H1 (cell line): ENCODE data around the gene SULF2. TPM values are rescaled to one million over a fixed set of nuclear protein-coding genes. Genes with fewer than 3 reads are reported as not detected.

ENCODE experiments used
- CTCF ChIA-PET: fragments of 300-600 bp; sonication (Branson Sonifier 250); formaldehyde crosslinking; loops from one replicate; lab custom pipeline; 2021; ENCODE audit not compliant: partially characterized antibody; lab: Charles Lee
- POLR2A ChIA-PET: fragments of 300-600 bp; sonication (Branson Sonifier 250); formaldehyde crosslinking; loops from one replicate; lab custom pipeline; 2021; ENCODE audit warnings: inconsistent platforms; ENCODE audit not compliant: partially characterized antibody; lab: Charles Lee
- DNase-seq, 2 experiments: peaks; one replicate each; pipeline versions ENCODE4 v3.0.0 to v3.0.0-alpha.2; 2010 to 2022; ENCODE audit warnings: low spot score in 2 of 2, low read depth in 1 of 2, mixed read lengths in 1 of 2
- FAIRE-seq: peaks from 2 replicates; lab custom pipeline; 2011; peaks lifted over from hg19 to GRCh38; lab: Jason Lieb, UNC
- H2AFZ ChIP-seq: 2 replicates; pipeline ENCODE4 v1.8.1; 2012; ENCODE audit warnings: low read length, inconsistent platforms
- H2AK5ac ChIP-seq: 2 replicates; pipeline ENCODE4 v1.6.1; 2013; ENCODE audit warnings: low read depth, low read length
- H2BK120ac ChIP-seq: replicated peaks from 2 replicates; pipeline ENCODE3; 2013; ENCODE audit warnings: low read depth, low read length, inconsistent platforms
- H2BK12ac ChIP-seq: 2 replicates; pipeline ENCODE4 v1.6.1; 2013; ENCODE audit warnings: low read depth, low read length
- H2BK15ac ChIP-seq: 2 replicates; pipeline ENCODE4 v1.6.1; 2013; ENCODE audit warnings: low read length
- H2BK20ac ChIP-seq: 2 replicates; pipeline ENCODE4 v1.6.1; 2013; ENCODE audit warnings: low read length
- H2BK5ac ChIP-seq: 2 replicates; pipeline ENCODE4 v1.6.1; 2013; ENCODE audit warnings: low read depth, low read length
- H3K14ac ChIP-seq: 2 replicates; pipeline ENCODE4 v1.6.1; 2013; ENCODE audit warnings: inconsistent platforms; ENCODE audit not compliant: insufficient read length
- H3K18ac ChIP-seq: 2 replicates; pipeline ENCODE4 v1.6.1; 2013; ENCODE audit warnings: low read length; ENCODE audit errors: extremely low read depth
- H3K23ac ChIP-seq: 2 replicates; pipeline ENCODE4 v1.6.1; 2013; ENCODE audit warnings: inconsistent platforms; ENCODE audit not compliant: insufficient read length
- H3K23me2 ChIP-seq: 2 replicates; pipeline ENCODE4 v1.6.1; 2013; ENCODE audit warnings: low read depth, low read length
- H3K27ac ChIP-seq: 2 replicates; pipeline ENCODE4 v1.6.1; 2011; ENCODE audit warnings: low read depth, low read length, inconsistent platforms
- H3K27me3 ChIP-seq, 4 experiments: replicated peaks in 1 of 4; 1 replicate in 1 of 4; 2 replicates in 3 of 4; pipeline versions ENCODE4 v1.6.1 to v1.8.1; 2011 to 2013; ENCODE audit warnings: low read length in 3 of 4, mild to moderate bottlenecking in 3 of 4, inconsistent platforms in 2 of 4, mixed read lengths in 2 of 4, moderate library complexity in 1 of 4; ENCODE audit not compliant: control insufficient read depth in 3 of 4, insufficient read depth in 3 of 4; ENCODE audit errors: extremely low read depth in 1 of 4
- H3K36me3 ChIP-seq, 4 experiments: 2 replicates each; pipeline versions ENCODE4 v1.6.1 to v1.8.1; 2011 to 2013; ENCODE audit warnings: mild to moderate bottlenecking in 4 of 4, low read length in 3 of 4, moderate library complexity in 2 of 4, control low read depth in 1 of 4, inconsistent platforms in 1 of 4; ENCODE audit not compliant: insufficient read depth in 4 of 4, control insufficient read depth in 2 of 4
- H3K4ac ChIP-seq: replicated peaks from 2 replicates; pipeline ENCODE3; 2013; ENCODE audit warnings: low read length, low read depth, mixed read lengths, inconsistent platforms; ENCODE audit not compliant: insufficient read length
- H3K4me1 ChIP-seq, 4 experiments: replicated peaks in 1 of 4; 1 replicate in 1 of 4; 2 replicates in 3 of 4; pipeline versions ENCODE4 v1.6.1 to v1.8.1; 2011 to 2013; ENCODE audit warnings: low read length in 3 of 4, inconsistent platforms in 2 of 4, mixed read lengths in 1 of 4; ENCODE audit not compliant: insufficient read depth in 4 of 4, control insufficient read depth in 3 of 4
- H3K4me2 ChIP-seq, 2 experiments: 2 replicates each; pipeline versions ENCODE4 v1.6.1 to v1.8.1; 2011 to 2013; ENCODE audit warnings: low read depth in 2 of 2, low read length in 2 of 2, control low read depth in 1 of 2, inconsistent platforms in 1 of 2, mild to moderate bottlenecking in 1 of 2; ENCODE audit not compliant: insufficient read depth in 1 of 2
- H3K4me3 ChIP-seq, 4 experiments: fragments of 200-600, 300-600 bp in 1 of 4; sonication (generic), shearing (Covaris generic), sonication (Bioruptor Twin) in 1 of 4; 2 replicates each; pipeline versions ENCODE4 v1.5.1 to v1.8.1; 2011 to 2016; ENCODE audit warnings: low read length in 4 of 4, low read depth in 3 of 4, control low read depth in 2 of 4, inconsistent platforms in 2 of 4, mild to moderate bottlenecking in 2 of 4, mixed read lengths in 1 of 4, moderate library complexity in 1 of 4; ENCODE audit not compliant: insufficient read depth in 2 of 4; ENCODE audit errors: extremely low read depth in 1 of 4
- H3K56ac ChIP-seq: replicated peaks from 2 replicates; pipeline ENCODE3; 2013; ENCODE audit warnings: low read depth, mild to moderate bottlenecking, mixed read lengths, low read length, inconsistent platforms; ENCODE audit not compliant: insufficient read length
- H3K79me1 ChIP-seq: 2 replicates; pipeline ENCODE4 v1.6.1; 2013; ENCODE audit warnings: low read depth, low read length, control low read depth
- H3K79me2 ChIP-seq, 2 experiments: 2 replicates each; pipeline versions ENCODE4 v1.6.1 to v1.8.1; 2012 to 2013; ENCODE audit warnings: low read length in 2 of 2, mild to moderate bottlenecking in 2 of 2, inconsistent platforms in 1 of 2; ENCODE audit not compliant: insufficient read depth in 2 of 2, control insufficient read depth in 1 of 2
- H3K9ac ChIP-seq, 4 experiments: replicated peaks in 1 of 4; 1 replicate in 1 of 4; 2 replicates in 3 of 4; pipeline versions ENCODE4 v1.6.1 to v1.8.1; 2011 to 2013; ENCODE audit warnings: low read depth in 3 of 4, low read length in 3 of 4, control low read depth in 2 of 4, mild to moderate bottlenecking in 2 of 4, moderate library complexity in 2 of 4, inconsistent platforms in 1 of 4; ENCODE audit errors: extremely low read depth in 1 of 4
- H3K9me3 ChIP-seq, 2 experiments: 2 replicates each; pipeline versions ENCODE4 v1.6.1 to v1.8.1; 2012 to 2013; ENCODE audit warnings: mild to moderate bottlenecking in 2 of 2, moderate library complexity in 2 of 2, control low read depth in 1 of 2, inconsistent platforms in 1 of 2, low read depth in 1 of 2, low read length in 1 of 2, mixed read lengths in 1 of 2; ENCODE audit not compliant: insufficient read depth in 2 of 2
- H4K20me1 ChIP-seq, 2 experiments: replicated peaks in 1 of 2; 2 replicates each; pipeline versions ENCODE3 to v1.8.1; 2011 to 2013; ENCODE audit warnings: inconsistent platforms in 2 of 2, low read length in 2 of 2, mild to moderate bottlenecking in 1 of 2; ENCODE audit not compliant: insufficient read depth in 2 of 2, control insufficient read depth in 1 of 2
- H4K5ac ChIP-seq: 2 replicates; pipeline ENCODE4 v1.6.1; 2013; ENCODE audit warnings: low read length, low read depth, mixed read lengths, inconsistent platforms; ENCODE audit not compliant: insufficient read length
- H4K8ac ChIP-seq: 2 replicates; pipeline ENCODE4 v1.8.0; 2013; ENCODE audit warnings: mild to moderate bottlenecking, moderate library complexity, low read length, inconsistent platforms; ENCODE audit not compliant: insufficient read depth; ENCODE audit errors: extremely low read depth
- H4K91ac ChIP-seq: replicated peaks from 2 replicates; pipeline ENCODE3; 2013; ENCODE audit warnings: low read length, mixed read lengths, inconsistent platforms; ENCODE audit not compliant: insufficient read length
- POLR2A ChIP-seq, 2 experiments: IDR thresholded peaks; 1 replicate in 1 of 2; 2 replicates in 1 of 2; pipeline ENCODE4 v1.6.1; 2011; ENCODE audit warnings: low read depth in 2 of 2, low read length in 2 of 2, mild to moderate bottlenecking in 2 of 2; ENCODE audit errors: control extremely low read depth in 1 of 2
- USF2 ChIP-seq: IDR thresholded peaks from 2 replicates; pipeline ENCODE4 v1.6.1; 2011; ENCODE audit warnings: low read length, improper control_type of control experiment
- WGBS, 2 experiments: shearing (Covaris generic) in 1 of 2; methylation state at CpG; one replicate each; pipeline versions ENCODE4 v1.1.6 to v1.1.7; 2013 to 2015; ENCODE audit warnings: low lambda C conversion rate in 2 of 2, mixed read lengths in 2 of 2, inconsistent platforms in 1 of 2, low coverage in 1 of 2, missing lambda C conversion rate in 1 of 2; ENCODE audit not compliant: insufficient replicate concordance in 2 of 2, insufficient coverage in 1 of 2, insufficient read length in 1 of 2; ENCODE audit errors: extremely low coverage in 1 of 2, missing lambda C conversion rate in 1 of 2; 5-methylcytosine and 5-hydroxymethylcytosine counted together
- polyA plus RNA-seq, 7 experiments: library from polyadenylated mRNA; depleted of rRNA in 3 of 7; stranded (reverse) in 5 of 7; unstranded in 2 of 7; fragments of >200 nt in 5 of 7; fragments of 200-250 nt in 2 of 7; gene quantifications; 1 replicate in 5 of 7; 2 replicates in 1 of 7; 4 replicates in 1 of 7; pipeline versions ENCODE4 v1.2.1 to v1.2.3, GENCODE V29; 2011 to 2013; ENCODE audit warnings: missing spikeins in 2 of 7, mixed read lengths in 2 of 7
- total RNA-seq: library from RNA; stranded (reverse); fragmentation: NEBNext Ultra II Directional; extraction: Animal tissue kit (Norgen Biotek cat#: 25700); gene quantifications from 2 replicates; pipeline ENCODE4 v1.2.1, GENCODE V29; 2021

SULF2 gene
- total and polyA plus RNA-seq, 2 of the 8 experiments (the other 6 are each of a cell fraction or from before 2014, with no cell fraction given): 15.7 to 28.2 TPM

GRCh38 chr20:47667531-47668312 is 117.6 kb downstream of the SULF2 start:
- Histone ChIP-seq H4K91ac (no peak overlapping the region), H3K9ac (no peak overlapping the region), H3K9me3 (no peaks in the 10 kb centered on the region), H3K56ac (no peak overlapping the region), H2BK20ac (no peak overlapping the region), H3K23ac (no peak overlapping the region), H3K23me2 (no peaks in the 10 kb centered on the region; the same call in 1 of the 2 replicates), H3K4me3 (no peak overlapping the region), H2BK5ac (no peak overlapping the region), H3K18ac (no peak overlapping the region), H2AK5ac (no peak overlapping the region), H3K36me3 (no peaks in the 10 kb centered on the region), H4K5ac (no peak overlapping the region), H3K27ac (no peak overlapping the region), H2AFZ (no peak overlapping the region), H3K79me2 (no peaks in the 10 kb centered on the region), H3K14ac (no peak overlapping the region), H4K20me1 (no peaks in the 10 kb centered on the region), H3K4me2 (no peak overlapping the region), H3K79me1 (no peaks in the 10 kb centered on the region), H2BK120ac (no peak overlapping the region), H2BK12ac (no peak overlapping the region), H4K8ac (no peak overlapping the region), H3K27me3 (no peaks in the 10 kb centered on the region), H3K4me1 (peaks cover 0 to 4% (median 1%) of the 10 kb centered on the region in 4 experiments; a peak in 4 of 7 replicates), H2BK15ac (no peak overlapping the region), H3K4ac (no peak overlapping the region)
- FAIRE-seq (no peak), DNase-seq (no peak)
- ChIA-PET CTCF (interaction anchor here (1.2 to 8.2 kb wide), 2 partner anchors 10 to 119 kb away, joined by 3 to 92 read pairs; no protein-coding TSS in a partner anchor), POLR2A (no interaction called here)
- TF ChIP-seq POLR2A (IDR thresholded peaks at IDR 0.05; ENCODE audit: control extremely low read depth in 1 of 2, low read depth in 2 of 2, low read length in 2 of 2) (0 out of 3 replicates have a peak, but pooled peaks of 1 of the 2 experiments have one; percentile 17), USF2 (no peak)
- 87% methylated on average over 16 of the region's 19 CpGs; no CpG with 5 or more reads in 1 of the 2 experiments for WGBS, 2 experiments
